ENCODE data around the gene EPB41L4B. TPM values are rescaled to one million over a fixed set of nuclear protein-coding genes. Genes with fewer than 3 reads are reported as not detected.

Gene EPB41L4B
- total RNA-seq, 1 donor from 2014 or later, result 3.7 TPM

DNA sequence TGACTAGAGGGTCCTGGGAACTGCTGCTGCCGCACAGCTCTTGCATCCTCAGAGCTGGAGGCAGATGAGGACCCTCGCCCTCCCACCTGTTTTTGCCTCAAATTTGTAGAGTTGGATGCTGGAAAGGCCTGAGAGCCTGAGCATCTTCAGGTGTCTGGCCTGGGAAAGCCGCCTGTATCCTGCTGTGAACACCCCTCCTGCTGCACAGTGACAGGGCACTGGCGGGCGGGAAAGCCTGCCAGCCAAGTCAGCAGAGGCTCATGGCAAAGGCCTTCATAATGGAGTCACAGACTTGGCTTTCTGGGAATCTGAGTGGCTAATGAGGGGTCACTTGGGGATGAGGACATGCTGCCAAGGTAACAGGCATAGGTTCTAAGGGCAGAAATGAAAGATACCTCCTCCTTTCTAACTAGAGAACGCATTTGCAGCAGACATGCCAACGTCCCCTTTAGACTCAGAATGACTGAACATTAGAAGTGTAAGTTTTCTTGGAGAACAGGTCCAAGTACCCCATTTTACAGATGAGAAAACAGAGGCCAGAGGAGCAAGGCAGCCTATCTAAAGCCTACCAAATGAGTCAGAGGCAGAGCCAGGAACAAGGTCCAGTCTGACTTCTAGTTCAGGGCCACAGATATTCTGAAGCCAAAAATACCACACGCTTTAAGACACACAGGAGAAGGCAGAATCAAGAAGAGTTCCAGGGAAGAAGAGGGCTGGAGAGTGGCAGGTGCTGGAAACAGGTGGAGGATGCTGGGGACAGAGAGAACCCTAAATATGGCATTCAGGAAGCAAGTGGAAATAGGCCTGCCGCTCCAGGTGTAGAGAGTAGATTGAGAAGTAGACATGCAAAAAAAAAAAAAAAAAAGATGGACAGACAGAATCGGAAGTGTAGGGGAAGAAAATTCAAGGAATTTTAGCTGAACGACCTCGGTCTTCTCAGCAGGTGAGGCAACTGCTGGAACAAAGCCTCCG lies 44.1 kb downstream of the EPB41L4B start:
- no peak overlapping the region for H3K27ac Mint-ChIP-seq (ENCODE audit: unreplicated experiment)
- H3K27me3 Mint-ChIP-seq (ENCODE audit: low read depth), result no peaks in the 10 kb centered on the region
- no peak for TF ChIP-seq CTCF (IDR thresholded peaks at IDR 0.05)

DNA sequence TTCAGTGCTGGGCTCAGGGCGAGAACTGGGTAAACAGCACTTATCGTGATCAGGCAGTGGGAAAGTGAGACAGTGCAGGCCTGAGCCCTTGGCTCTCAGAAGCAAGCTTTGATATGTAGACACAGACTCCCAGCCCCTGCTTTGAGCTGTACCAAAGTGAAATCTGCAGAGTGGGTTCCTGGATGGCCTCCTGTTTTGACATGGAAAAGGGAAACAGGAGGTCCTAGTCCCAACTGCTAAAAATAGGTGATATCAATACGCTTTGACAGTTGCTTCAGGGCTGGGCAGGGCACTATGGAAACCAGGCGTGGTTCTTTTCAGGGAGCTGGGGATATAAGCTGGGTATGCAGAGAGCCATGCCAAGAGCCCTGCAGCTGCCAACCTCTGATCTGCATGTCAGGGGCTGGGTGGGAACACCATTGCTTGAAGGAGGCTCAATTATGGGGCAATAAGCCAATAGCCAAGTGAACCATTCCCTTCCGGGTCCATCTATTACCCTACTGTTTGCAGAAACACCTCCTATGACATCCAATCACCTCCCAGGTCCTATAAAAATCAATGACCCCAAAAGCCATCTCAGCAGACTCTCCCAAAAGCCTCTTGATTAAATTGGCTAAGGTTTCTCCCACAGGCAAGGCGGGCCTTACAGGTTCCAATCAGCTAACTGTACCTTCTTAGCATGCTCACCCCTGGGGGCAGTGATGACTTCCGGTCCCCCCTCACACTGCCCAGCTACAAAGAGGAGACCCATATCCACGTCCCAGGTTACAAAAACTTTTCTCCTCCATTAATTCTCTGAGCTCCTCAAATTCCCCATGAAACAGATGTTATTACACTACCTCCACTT lies 45.8 kb downstream of the EPB41L4B start:
- TF ChIP-seq CTCF (IDR thresholded peaks at IDR 0.05), result no peak
- Mint-ChIP-seq H3K4me1 (ENCODE audit: low read depth) (peaks cover 3% of the 10 kb centered on the region), H3K9me3 (ENCODE audit: low read depth) (no peaks in the 10 kb centered on the region), H3K27ac (ENCODE audit: unreplicated experiment) (no peak overlapping the region), H3K4me3 (ENCODE audit: unreplicated experiment) (no peak overlapping the region), H3K27me3 (ENCODE audit: low read depth) (no peaks in the 10 kb centered on the region), H3K36me3 (ENCODE audit: low read depth) (no peaks in the 10 kb centered on the region)
- no peak for DNase-seq (ENCODE audit: low spot score)

More for the DNA sequence above, 44.1 kb downstream of the EPB41L4B start:
- H3K4me1 Mint-ChIP-seq (ENCODE audit: low read depth), result peaks cover 3% of the 10 kb centered on the region
- DNase-seq (ENCODE audit: low spot score), result no peak
- H3K4me3 Mint-ChIP-seq (ENCODE audit: unreplicated experiment), result no peak overlapping the region
- no peaks in the 10 kb centered on the region for H3K36me3 Mint-ChIP-seq (ENCODE audit: low read depth)
- H3K9me3 Mint-ChIP-seq (ENCODE audit: low read depth), result no peaks in the 10 kb centered on the region

DNA sequence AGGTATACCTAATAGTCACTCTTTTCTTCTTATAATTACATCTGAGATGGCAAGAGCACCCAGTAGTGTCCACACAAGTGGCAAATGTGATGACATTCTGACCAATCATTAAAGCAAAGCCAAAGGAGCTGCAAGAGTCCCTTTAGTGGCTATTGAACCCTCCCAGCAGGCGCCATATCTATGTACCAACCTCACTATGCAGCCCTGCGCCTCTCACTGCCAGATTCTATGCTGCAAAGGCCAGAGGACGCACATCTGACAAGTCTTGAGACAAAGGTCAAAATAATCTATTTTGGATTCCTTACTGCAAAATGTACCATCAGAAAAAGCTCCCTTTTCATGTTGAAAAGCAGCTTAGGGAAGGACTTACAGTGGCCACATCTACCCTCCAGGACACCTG lies 47.0 kb downstream of the EPB41L4B start:
- Mint-ChIP-seq H3K4me1 (ENCODE audit: low read depth) (peaks cover 3% of the 10 kb centered on the region), H3K36me3 (ENCODE audit: low read depth) (no peaks in the 10 kb centered on the region), H3K4me3 (ENCODE audit: unreplicated experiment) (no peak overlapping the region), H3K27me3 (ENCODE audit: low read depth) (no peaks in the 10 kb centered on the region), H3K9me3 (ENCODE audit: low read depth) (no peaks in the 10 kb centered on the region), H3K27ac (ENCODE audit: unreplicated experiment) (no peak overlapping the region)
- no peak for DNase-seq (ENCODE audit: low spot score)
- TF ChIP-seq CTCF (IDR thresholded peaks at IDR 0.05), result no peak

DNA sequence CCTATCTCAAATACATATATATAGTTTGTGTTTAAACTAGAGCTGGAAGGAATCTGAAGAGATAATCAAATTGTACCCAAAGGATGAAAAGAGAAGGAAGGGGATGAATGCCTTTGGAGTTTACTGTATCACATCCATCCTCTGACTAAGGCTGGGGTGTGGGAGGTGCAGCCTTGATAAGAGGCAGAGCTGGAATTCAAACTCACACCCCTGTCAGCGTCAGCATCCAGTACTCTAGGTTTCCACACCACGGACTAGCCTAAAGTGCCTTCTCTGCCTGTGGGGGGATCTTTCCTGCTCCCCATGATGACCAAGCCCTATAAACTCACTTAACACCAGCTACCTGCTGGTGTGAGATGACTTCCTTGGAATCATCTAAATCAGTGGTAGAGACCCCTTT lies 48.1 kb downstream of the EPB41L4B start:
- no peak overlapping the region for H3K4me3 Mint-ChIP-seq (ENCODE audit: unreplicated experiment)

More for the DNA sequence above, 48.1 kb downstream of the EPB41L4B start:
- no peak for DNase-seq (ENCODE audit: low spot score)
- Mint-ChIP-seq H3K36me3 (ENCODE audit: low read depth) (no peaks in the 10 kb centered on the region), H3K9me3 (ENCODE audit: low read depth) (no peaks in the 10 kb centered on the region), H3K27me3 (ENCODE audit: low read depth) (no peaks in the 10 kb centered on the region), H3K4me1 (ENCODE audit: low read depth) (peaks cover 3% of the 10 kb centered on the region), H3K27ac (ENCODE audit: unreplicated experiment) (no peak overlapping the region)
- no peak for TF ChIP-seq CTCF (IDR thresholded peaks at IDR 0.05)

Data from chondrocyte (in vitro differentiated cells).